Esophagus squamous epithelium (tissue), 4 donors: Measurements from ENCODE around the gene MSMP.

Source experiments
- POLR2A ChIP-seq, 4 donors: fragments of 450-650 bp; IDR thresholded peaks; one replicate each; pipeline ENCODE4 v1.6.1; 2017; ENCODE audit warnings: antibody characterized with exemption in 4 of 4, mild to moderate bottlenecking in 4 of 4, moderate library complexity in 3 of 4
- TF ChIP-seq, protein P1 (sequence below), 6 experiments: fragments of 450-650 bp in 4 of 6; fragments of 200-600 bp in 2 of 6; sonication (generic) in 2 of 6; IDR thresholded peaks; one replicate each; pipeline ENCODE4 v1.5.1; 2016 to 2019; ENCODE audit warnings: antibody characterized with exemption in 6 of 6, mild to moderate bottlenecking in 4 of 6, moderate library complexity in 4 of 6

DNA sequence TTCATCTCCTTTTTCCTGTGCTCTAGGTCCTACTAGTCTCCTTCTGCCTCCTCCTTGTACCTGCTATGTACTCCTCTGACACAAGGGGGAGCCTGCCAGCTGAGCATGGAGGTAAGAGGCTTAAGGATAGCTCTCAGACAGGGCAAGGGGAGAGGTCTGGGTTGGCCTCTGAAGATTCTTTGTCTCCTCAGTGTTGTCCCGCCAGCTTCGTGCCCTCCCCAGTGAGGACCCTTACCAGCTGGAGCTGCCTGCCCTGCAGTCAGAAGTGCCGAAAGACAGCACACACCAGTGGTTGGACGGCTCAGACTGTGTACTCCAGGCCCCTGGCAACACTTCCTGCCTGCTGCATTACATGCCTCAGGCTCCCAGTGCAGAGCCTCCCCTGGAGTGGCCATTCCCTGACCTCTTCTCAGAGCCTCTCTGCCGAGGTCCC, 17.9 kb downstream of the MSMP start:
- TF ChIP-seq, protein P1, sequence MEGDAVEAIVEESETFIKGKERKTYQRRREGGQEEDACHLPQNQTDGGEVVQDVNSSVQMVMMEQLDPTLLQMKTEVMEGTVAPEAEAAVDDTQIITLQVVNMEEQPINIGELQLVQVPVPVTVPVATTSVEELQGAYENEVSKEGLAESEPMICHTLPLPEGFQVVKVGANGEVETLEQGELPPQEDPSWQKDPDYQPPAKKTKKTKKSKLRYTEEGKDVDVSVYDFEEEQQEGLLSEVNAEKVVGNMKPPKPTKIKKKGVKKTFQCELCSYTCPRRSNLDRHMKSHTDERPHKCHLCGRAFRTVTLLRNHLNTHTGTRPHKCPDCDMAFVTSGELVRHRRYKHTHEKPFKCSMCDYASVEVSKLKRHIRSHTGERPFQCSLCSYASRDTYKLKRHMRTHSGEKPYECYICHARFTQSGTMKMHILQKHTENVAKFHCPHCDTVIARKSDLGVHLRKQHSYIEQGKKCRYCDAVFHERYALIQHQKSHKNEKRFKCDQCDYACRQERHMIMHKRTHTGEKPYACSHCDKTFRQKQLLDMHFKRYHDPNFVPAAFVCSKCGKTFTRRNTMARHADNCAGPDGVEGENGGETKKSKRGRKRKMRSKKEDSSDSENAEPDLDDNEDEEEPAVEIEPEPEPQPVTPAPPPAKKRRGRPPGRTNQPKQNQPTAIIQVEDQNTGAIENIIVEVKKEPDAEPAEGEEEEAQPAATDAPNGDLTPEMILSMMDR (IDR thresholded peaks at IDR 0.05), result peak; percentile 47 to 80 (median 73)
- TF ChIP-seq POLR2A (IDR thresholded peaks at IDR 0.05), result no peak
